Measurements from ENCODE around the gene PGF.
A peak's percentile ranks its signal among the peaks of the same experiment; 100 is the strongest.

The PGF gene

DNA sequence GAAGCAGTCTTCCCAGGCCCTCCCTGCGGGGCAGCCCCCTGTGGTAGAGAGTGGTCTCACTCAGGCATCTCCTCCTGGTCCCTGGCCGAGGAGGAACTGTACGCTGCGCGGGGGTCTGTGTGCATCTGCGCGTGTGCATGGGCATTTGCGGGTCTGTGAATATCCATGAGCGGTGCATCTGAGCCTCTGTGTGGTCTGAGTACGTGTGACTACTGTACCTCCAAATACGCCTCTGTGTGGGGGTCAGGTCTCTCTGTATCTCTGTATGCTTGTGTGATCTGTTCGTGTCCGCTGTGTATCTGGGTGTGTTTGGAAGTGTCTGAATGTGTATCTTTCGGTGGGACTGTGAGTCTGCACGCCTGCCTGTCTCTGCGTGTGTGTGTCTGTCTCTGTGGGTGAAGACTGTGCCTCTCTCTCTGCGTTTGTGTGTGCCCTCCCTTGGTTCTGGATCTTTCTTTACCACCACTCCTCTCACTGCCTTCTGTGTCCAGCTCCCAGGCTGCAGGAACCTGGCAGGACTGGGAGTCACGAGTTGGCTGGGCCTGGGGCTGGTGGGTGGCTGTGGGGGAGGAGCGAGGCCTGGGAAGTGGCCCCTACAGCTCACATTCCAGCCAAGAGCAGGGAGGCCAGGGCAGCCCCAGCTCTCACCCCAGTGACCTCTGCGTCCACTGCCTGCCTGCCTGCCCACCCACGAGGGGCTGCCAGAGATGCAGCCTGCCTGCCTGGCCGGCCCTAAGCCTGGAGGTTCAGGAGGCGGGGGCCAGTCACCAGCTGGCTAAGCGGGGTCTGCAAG is 1.1 kb upstream of the PGF start:
- no peak for DNase-seq

DNA sequence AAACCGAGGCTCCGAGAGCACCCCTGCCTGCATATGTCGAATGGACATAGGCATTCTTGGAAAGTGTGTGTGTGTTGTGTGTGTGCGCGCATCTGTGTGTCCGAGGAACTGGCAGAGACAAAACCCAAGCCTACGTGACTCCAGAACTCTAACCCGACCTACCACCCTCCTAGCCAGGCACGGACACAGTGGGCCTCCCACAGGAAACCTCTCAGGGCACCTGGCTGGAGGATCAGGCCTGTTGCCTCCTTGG is 556 bp upstream of the PGF start:
- no peak for DNase-seq

DNA sequence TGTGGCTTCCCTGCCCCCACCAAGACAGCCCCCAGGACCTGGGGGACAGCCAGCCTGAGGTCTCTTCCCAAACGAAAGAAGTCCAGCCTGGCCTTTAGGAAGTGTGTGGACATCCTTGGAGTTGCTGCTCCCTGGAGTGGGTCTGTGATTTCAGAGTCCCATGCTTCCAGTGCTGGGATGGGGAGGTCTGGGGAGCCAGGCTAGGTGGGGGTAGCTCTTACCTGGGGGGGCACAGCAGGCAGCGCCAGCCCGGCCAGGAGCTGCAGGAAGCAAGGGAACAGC is 509 bp downstream of the PGF start:
- no peak for DNase-seq

DNA sequence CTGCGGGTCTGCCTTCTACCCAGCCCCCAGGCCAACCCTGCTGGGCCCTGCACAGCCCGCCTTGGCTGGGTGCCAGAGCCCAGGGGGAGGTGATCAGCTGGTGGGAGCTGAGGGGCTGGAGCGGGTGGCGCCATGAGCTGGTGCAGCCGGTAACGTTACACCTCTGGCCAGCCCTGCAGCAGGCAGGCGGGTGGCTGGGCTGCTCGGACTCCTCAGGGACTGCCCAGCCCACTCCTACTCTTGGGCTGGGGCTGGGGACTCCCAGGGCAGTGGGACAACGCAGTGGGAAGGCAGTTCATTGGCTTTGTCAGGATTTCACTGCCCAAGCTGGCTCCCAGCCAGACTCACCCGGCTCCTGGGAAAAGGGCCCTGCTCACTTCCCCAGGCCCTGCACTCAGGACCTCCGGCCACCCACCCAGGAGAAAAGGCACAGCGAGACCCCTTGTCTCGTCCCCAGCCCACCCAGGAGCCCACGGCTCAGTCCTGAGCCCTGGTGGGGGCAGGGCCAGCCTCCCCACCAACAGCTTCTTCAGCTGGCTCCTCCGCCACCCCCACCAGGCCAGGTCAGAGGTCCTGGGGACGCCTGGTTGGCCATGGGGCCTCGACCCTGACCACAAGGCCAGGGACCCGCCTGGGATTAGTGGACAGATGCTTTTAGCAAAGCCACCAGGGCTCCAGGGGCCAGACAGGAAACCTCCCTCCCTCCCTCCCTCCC is 1.0 kb downstream of the PGF start:
- DNase-seq: no peak

DNA sequence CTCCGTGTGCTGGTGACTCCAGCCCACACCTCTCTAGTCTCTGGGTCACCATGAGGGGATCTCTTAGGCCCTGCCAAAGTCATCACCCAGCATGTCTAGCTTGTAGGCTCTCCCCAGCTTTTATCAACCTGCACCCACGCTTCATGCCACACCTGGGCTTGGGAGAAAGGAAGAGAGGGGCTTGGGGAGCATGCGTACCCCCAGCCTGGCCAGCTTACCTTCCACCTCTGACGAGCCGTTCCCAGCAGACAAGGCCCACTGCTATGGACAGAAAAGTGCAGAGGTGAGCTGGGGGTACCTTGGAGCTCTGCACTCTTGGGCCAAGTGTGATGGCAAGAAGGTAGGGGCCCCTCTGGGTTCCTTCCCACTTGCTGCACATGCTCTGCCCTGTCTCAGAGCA is 1.7 kb downstream of the PGF start:
- no peak for DNase-seq

DNA sequence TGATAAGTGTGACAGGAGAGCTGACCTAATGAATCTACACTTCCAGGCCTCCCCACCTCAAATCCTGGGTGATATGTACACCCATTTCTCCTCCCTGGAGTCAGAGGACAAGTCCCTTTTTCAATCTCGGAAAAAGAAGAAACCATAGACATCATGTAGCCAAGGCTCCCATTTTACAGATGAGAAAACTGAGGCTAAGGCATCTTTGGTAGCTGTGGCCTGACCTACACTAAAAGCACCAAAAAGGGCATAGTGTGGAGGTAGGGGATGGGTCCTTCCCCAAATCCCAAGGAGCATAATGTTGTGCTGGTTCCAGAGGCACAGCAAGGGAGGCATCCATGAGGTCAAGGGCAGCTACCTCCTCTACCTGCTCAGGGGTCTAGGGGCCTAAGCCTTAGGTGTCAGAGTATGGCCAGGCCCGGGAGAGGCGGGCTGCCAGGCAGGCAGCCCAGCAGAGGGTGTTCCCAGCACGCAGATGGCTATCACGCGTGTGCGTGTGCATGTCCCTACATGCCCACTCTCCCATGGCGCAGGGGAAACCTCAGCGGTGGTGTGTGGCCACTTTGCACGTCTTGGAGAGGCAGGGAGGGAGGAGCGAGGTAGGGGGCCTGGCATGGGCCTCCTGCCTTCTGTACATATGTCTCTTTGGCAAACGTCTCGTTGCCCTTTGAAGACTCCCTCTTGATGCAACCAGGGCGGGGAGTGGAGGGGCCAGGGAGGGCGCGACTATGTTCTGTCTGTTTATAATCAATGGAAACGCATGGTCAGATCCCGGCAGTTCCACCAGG is 2.5 kb downstream of the PGF start:
- no peak for DNase-seq

DNA sequence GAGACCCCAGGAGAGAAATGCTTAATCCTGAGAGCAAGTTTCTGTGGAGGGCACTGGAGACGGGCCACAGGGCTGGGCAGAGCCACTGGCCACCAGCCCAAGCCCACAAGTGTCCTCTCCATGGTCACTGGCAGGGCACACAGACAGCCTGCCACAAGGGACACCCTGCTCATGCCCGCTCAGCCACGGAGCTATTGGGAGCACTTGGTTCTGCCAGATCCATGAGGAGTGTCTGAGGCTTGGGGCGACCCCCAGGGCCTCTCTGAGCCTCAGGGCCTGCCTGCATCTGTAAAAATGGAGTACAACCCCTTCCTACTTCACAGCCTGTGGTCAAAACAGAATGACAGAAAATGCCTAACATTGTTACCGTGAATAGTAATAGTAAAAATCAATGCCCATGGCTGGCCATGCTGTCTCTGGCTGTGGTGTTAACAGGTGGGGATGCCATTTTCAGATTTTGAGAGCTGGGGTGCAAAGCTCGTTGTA is 3.2 kb downstream of the PGF start:
- DNase-seq: no peak

DNA sequence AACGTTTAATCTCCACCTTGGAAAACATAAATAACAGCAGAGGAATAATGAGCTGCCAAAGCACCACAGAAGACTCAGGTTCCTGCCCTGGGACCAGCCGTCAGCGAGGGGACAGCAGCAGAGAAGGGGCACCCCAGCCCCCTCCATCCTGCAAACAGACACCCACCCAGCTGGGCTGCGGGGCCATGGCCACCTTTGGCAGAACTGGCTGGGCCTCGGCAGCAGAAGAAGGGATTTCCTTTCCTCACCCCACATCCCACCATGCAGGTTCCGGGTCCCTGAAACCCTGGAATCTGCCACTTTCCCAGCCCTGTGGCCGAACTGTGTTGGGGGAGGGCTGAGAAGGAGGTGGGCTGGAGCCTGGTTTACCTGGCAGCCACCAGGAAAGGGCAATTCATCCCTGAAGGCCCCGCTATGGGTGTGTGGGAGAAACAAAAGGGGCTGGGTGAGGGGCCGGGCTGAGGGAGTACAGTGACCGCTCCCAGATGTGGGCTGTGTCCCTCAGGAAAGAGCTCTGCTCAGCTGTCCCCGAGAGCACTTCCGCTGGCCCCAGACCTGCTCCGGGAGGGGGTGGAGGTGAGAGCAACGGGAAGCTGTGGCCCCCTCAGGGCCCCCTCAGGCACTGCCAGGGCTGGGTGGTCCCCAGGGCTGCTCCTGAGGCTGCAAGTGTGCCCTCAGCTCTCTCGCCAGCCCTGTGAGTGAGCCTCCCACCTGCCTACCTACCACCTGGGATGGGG is 3.8 kb downstream of the PGF start:
- no peak for DNase-seq

DNA sequence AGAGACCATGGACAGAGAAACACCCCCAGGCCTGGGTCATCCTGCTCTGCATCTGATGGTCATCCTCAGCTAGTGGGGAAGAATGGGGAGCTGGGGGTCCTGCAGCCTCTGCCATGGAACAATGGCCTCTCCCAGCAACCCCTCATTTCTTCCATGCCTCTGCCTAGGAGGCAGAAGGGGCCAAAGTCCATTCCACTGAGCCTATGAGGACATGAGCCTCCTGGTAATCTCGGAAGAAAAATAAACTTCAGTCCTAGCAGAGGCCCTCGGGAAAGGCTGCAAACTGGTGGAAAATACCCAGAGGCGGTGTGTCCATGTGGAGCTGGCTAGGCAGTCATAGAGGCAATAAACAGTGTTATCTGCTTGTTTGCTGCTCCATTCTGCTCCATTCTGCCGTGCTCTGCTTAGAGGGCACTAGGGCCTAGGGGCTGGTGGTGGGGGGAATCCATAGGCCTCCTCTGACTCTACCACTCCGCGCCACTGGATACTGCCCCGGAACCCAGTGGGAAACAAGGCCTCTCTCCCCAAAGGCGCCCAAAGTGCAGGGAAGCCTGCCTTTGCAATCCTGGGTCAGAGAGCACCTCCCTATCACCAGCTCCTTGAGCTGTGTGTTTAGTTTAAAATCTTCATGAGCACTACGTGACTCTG is 4.5 kb downstream of the PGF start:
- DNase-seq: no peak

DNA sequence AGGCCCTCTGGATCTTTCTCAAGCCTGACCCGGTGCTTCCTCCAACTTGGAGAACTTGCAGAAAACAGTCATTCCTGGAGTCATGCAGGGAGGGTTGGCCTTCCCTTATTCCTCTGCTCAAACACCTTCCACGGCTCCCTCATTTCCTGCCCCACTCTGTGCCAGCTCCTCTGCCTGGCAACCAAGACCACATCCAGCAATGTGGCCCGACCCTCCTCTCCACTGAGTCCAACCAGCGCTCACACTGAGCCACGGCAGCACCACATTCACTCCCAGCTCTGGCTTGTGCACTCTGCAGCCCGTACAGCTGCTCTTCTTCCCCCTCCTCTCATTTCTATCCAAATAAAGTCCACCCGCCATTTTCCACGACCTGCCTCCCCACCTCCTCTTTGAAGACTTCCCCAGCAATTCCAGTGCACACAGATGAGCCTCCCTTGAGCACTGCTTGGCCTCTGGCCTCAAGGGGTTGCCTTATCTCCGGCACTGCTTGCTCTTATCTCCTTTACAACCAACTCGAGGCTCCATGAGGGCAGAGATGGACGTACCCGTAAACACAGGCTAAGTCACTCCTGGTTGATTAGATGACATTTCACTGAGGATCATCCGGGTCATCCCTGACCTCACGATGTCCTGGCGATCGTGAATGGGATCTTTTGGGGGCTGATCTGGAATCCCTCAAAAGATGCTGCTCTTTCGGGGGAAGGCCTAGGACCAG is 5.4 kb downstream of the PGF start:
- no peak for DNase-seq

DNA sequence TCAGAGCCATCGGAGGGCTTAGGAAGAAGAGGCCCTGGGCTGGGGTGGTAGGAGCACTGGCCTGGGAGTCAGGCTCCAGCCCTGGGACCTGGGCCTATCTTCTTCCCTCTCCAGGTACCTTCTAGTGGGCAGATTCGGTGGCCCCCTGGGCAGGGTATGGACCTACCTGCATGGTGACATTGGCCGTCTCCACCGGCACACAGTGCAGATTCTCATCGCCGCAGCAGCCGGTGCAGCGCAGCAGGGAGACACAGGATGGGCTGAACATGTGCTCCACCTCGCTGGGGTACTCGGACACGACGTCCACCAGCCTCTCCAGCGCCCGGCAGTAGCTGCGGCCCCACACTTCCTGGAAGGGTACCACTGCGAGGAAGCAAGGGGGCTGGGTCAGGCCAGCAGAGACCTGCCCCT is 6.2 kb downstream of the PGF start:
- no peak for DNase-seq

DNA sequence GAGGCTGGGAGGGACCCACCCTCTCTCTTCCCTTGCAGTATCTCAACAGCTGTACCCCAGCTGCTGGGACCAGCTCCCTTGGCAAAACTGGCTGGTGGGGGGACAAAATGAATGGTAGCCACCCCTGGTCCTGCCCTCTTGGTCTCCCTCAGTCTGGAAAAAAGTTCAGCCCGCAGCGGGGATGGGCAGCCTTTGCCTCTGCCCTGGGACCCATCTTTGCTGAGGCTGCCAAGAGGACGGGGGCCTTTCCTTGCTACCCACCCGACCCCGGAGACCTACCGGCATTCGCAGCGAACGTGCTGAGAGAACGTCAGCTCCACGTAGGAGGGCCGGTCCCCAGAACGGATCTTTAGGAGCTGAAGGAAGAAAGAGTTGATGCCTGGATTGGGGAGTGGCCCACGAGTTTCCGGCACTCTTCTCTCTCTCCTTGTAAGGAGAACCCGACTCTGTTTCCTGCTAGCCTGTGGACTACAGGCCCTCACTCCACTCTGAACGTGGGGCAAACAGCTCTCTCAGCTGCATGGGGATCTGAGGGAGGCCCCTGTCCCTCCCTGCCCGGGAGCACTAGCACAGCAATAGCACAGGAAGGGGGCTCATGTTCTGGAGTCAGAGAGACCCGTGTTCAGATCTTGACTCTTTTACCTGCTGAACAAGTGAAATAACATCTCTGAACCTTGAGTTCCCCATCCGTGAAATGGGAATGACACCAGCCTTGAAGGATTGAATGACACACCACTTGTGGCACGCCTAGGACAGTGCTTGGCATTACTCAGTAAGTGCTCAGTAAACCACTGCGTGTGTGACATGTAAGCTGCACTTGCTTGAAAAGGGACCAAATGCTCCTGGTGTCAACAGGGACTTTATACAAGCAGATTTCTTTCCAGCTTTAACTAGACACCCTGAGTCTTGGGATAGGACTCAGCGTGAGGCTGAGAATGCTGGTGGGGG is 6.9 kb downstream of the PGF start:
- DNase-seq: no peak

DNA sequence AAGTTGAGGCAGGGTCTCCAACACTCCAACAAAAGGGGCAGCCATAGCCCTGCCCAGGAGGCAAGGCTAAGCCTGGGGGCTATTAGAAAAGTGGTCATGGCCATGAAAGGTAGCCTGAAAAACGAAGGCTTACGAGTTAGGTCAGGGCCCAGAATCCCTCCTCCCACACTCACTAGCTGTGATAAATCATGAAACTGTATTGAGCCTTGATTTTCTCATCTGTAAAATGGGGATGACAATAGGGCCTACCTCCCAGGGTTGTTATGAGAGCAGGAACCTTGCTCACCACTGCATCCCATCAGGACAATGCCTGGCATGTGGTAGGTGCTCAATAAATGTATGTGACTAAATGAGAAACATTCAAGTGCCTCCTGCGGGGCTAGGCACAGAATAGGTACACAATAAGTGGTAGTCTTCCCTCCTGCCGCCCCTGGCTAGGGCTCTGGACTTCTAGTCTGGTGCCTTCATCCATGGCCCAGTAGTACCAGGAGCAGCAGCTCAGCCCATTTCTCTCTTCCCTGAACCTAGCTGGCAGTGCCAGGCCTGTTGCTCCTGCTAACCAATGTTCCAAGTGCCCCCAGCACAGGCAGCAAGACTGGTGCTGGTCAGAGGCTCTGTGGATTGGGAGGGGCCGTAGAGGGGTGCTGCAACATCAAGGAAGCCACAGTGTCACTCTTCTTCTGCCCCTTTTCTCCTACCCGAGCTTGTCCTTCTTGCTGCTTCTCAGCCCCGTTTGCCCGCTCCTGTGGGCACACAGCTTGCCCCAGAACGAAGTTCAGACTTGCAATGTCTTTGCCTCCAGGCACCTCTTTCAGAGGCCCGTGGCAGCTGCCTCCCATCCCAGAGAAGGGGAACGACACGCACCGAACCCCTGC is 7.8 kb downstream of the PGF start:
- DNase-seq: no peak

DNA sequence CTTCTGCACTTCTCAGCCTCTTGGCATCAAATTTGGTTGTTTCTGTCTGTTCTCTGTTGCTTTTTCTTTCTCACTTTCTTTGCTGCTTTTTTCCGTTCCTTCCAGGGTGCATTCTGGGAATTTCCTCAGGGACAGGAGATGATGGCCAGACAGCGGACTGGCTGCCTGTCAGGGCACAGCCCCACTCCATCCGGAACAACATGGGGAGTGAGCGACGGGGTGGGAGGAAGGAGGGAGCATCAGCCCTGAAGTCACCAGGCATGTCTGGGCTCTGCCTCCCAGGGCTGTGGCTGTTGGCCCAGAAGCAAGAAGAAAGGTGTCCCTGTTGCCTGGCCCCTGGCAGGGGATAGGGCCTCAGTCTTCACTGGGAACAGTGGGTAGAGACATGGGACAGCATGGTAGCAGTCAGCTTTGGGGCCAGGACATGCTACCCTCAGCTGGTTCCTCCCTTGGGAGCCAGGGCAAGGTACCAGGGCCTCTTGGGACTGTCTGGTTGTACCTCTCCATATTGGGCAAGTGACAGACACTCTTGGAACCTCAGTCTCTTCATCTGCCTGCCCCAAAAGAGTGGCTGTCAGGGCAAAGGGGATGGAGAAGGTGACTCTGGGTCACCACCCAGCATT is 8.6 kb downstream of the PGF start:
- no peak for DNase-seq

DNA sequence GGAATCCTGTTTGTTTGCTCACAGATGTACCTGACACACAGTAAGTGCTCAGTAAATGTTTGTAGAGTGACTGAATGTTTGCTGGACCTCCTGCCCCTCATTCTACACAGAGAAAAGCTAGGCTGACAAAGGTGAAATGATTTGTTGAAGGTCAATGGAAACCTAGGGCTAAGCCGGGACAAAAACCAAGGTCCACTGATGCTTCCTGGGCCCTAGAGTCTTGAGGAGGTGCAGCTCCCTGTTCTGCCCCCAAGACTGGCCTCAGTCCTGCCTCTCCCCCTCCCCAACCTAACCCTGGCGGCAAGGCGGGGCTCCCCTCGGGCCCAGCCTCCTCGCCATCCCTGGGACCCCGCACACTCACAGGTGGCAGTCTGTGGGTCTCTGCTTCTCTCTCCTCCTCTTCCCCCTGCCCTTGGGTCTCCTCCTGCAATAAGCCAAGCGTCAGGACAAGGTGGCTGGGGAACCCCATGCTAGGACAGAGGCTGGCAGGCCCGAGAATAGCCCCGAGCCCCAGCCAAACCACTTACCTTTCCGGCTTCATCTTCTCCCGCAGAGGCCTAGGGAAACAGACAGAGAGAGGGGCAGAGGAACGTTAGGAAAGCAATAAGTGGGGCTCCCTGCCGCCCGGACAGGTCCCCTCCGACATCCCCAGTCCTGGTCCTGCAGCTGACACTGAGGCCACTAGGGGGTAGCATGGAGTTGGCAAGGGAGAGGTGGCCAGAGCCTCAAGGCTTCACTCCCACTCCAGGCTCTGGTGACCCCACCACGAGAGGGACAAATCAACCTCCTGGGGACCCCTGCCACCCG is 9.3 kb downstream of the PGF start:
- peak; percentile 76 to 88 (median 84) for DNase-seq

DNA sequence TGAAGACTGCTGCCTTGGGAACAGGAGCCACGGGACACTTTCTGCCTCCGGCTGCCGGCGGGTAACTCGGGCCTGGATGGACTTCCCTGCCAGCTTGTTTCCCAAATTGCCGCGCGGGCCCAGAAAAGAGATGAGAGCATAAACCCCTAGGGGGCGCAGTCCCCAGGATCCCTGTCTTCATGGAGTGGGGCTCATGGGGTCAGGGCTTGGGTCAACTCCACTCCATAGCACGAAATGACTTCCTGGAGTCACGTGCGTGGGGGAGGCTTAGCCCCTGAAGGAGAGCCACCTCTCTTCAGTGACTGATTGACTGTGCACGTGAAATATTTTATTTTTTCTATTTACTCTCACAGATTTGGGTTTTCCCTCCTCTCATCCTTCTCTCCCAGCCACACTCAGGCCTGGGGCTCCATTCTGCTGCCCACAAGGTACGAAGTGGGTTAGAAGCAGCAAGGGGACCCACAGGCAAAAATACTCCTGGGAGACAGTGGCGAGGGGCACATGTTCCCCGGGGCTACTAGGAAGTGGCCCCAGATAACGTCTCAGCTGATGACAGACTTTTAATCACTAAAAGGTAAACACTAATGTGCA is 10.0 kb downstream of the PGF start:
- DNase-seq: peak; percentile 54 to 76 (median 67)

DNA sequence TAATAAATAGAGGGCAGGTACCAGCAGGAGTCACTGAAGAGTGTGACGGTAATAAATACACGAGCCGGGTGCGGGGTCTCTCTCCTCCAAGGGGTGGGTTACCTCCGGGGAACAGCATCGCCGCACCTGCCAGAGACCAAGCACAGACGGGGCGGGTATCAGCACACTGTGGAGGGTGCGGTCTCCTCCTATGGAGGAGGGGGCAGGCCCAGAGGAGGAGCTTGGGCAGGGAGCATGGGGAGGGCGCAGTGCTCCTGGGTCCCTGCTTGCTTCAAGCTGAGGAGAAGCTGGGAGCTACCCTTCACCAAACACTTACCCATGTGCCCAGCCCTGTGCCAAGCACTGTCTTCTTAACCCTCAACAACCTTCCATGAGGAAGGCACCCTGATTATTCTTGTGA is 12.8 kb downstream of the PGF start:
- no peak for DNase-seq

DNA sequence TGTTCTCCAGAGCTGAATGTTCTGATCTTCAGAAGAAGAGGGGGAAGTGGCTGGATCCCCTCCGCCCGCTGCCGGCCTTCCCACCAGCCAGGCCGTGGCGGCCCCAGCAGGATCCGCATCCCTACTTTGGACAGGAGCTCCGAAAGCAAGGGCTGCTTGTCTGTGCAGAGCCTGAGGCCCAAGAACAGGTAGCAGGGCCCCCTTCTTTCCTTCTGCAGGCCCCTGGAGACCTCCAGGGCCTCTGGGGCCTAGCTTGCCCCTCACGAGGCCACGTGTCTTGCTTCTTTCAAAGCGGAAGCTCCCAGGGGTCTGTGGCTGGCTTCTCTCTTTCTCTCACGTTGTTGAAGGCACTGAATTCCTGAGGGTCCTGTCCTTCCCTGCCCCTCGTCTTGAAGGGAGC is 13.2 kb downstream of the PGF start:
- DNase-seq: no peak

All from suppressor macrophage (primary cell).